K562 (cell line): Measurements from ENCODE around the gene PI4KA. TPM values are rescaled to one million over a fixed set of nuclear protein-coding genes. Genes with fewer than 3 reads are reported as not detected.

Experiments used
- BHLHE40 ChIP-seq: IDR thresholded peaks from 2 replicates; pipeline ENCODE4 v1.6.1; 2011; ENCODE audit warnings: low read length, improper control_type of control experiment
- CEBPG ChIP-seq, 3 experiments: fragments of 200-800 bp in 1 of 3; sonication (Bioruptor generic) in 1 of 3; sonication (generic) in 1 of 3; formaldehyde crosslinking in 1 of 3; IDR thresholded peaks in 2 of 3; conservative IDR thresholded peaks in 1 of 3; 2 replicates each; pipeline versions ENCODE4 v1.6.1 to v1.8.0; 2016 to 2022; ENCODE audit warnings: missing compliant biosample characterization in 2 of 3, missing genetic modification characterization in 2 of 3, mild to moderate bottlenecking in 1 of 3, missing genetic modification reagents in 1 of 3
- CHCHD3 ChIP-seq: fragments of 250-450 bp; sonication (Bioruptor Pico); IDR thresholded peaks from 2 replicates; pipeline ENCODE4 v2.1.2; 2022; ENCODE audit warnings: mild to moderate bottlenecking
- PKNOX1 ChIP-seq: fragments of 450-650 bp; IDR thresholded peaks from 2 replicates; pipeline ENCODE4 v1.6.1; 2016
- PRDM10 ChIP-seq: fragments of 450-650 bp; IDR thresholded peaks from 2 replicates; pipeline ENCODE4 v1.6.1; 2018; ENCODE audit not compliant: partially characterized antibody
- SMAD4 ChIP-seq: fragments of 250-450 bp; sonication (Bioruptor Pico); conservative IDR thresholded peaks from 2 replicates; pipeline ENCODE4 v1.8.0; 2021; ENCODE audit warnings: inconsistent platforms, mild to moderate bottlenecking, moderate library complexity
- TARDBP ChIP-seq: fragments of 450-650 bp; IDR thresholded peaks from 2 replicates; pipeline ENCODE4 v1.6.1; 2016
- TRIM24 ChIP-seq, 2 experiments: fragments of 450-650 bp; IDR thresholded peaks; 2 replicates each; pipeline ENCODE4 v1.6.1; 2016
- ZC3H11A ChIP-seq: IDR thresholded peaks from 2 replicates; pipeline ENCODE4 v1.6.1; 2012; ENCODE audit warnings: low read depth, low read length, improper control_type of control experiment
- ZNF121 ChIP-seq: sonication (generic); formaldehyde crosslinking; conservative IDR thresholded peaks from 2 replicates; pipeline ENCODE4 v1.8.0; 2022; ENCODE audit warnings: missing genetic modification reagents
- ZNF318 ChIP-seq, 2 experiments: fragments of 450-650 bp; IDR thresholded peaks; 2 replicates each; pipeline ENCODE4 v1.6.1; 2016; ENCODE audit warnings: mild to moderate bottlenecking in 2 of 2, borderline replicate concordance in 1 of 2, low read depth in 1 of 2, moderate library complexity in 1 of 2
- polyA plus RNA-seq, 8 experiments: library from polyadenylated mRNA; depleted of rRNA in 4 of 8; stranded (reverse) in 5 of 8; unstranded in 3 of 8; fragments of >200 nt; fragmentation: Nextera tagmentation in 2 of 8; fragmentation: Illumina TruSeq in 1 of 8; extraction: Ambion mirVana in 2 of 8; extraction: Trizol in 1 of 8; gene quantifications; 2 replicates each; pipeline versions ENCODE4 v1.2.1 to v1.2.3, GENCODE V29; 2011 to 2014; ENCODE audit warnings: inconsistent platforms in 1 of 8, missing spikeins in 1 of 8
- total RNA-seq, 7 experiments: library from RNA; depleted of rRNA in 6 of 7; stranded (reverse); fragments of >200 nt in 6 of 7; fragmentation: Illumina TruSeq in 2 of 7; extraction: Trizol in 2 of 7; gene quantifications; 2 replicates each; pipeline versions ENCODE4 v1.2.1 to v1.2.3, GENCODE V29; 2011 to 2021; ENCODE audit warnings: low replicate concordance in 1 of 7

The PI4KA gene
- total and polyA plus RNA-seq, 9 of the 15 experiments (the other 6 are each of a cell fraction or from before 2014, with no cell fraction given) = 7.3 to 187 (median 84.7) TPM

GRCh38 chr22:20904008-20904979 is 45.7 kb upstream of the PI4KA start (continued):
- TF ChIP-seq SMAD4 (CRISPR knock-in tag) (0 out of 2 replicates have a peak, but pooled peaks have one; percentile 27), CHCHD3 (CRISPR knock-in tag) (no peak), ZNF121 (CRISPR knock-in tag) (peak; percentile 74), CEBPG (CRISPR knock-in tag; IDR thresholded peaks at IDR 0.05) (peak; percentile 84), CEBPG (tag; conservative IDR thresholded peaks at IDR 0.05 in 1 of 2, IDR thresholded peaks at IDR 0.05 in 1 of 2) (peak; percentile 100), ZC3H11A (peak; percentile 34; the same call in 1 of the 2 replicates), ZNF318 (IDR thresholded peaks at IDR 0.05; ENCODE audit: borderline replicate concordance in 1 of 2, low read depth in 1 of 2) (peak in 1 of 2 experiments; percentile 93; a peak in 2 of 4 replicates), TARDBP (peak; percentile 66; the same call in 1 of the 2 replicates), PKNOX1 (no peak), PRDM10 (no peak), BHLHE40 (peak; percentile 3; the same call in 1 of the 2 replicates), TRIM24 (IDR thresholded peaks at IDR 0.05) (peak; percentile 98 to 99)
